Globus pallidus (tissue), 1 donor: ENCODE results near the gene KCNMA1.

Experiments
- DNase-seq: peaks from one replicate; pipeline ENCODE4 v3.0.0-alpha.2; 2015; ENCODE audit warnings: low spot score

The KCNMA1 gene

DNA sequence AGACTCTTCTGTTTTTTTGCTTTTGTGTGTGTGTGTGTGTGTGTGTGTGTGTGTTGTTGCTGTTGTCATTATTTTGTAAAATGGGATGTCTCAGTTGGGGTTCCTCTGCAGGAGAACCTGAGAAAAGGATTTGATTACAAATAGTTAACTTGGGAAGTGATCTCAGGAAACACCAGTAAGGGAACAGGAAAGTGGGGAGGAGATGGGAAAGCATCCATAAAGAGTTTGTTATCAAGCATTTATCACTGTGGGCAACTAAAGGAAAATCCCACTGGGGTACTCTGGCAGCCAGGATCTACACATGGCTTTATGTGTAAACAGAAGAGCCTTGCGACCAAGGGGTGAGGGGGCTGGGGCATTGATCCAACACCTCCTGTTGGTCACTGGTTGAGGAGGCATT is 485.4 kb downstream of the KCNMA1 start:
- no peak for DNase-seq

DNA sequence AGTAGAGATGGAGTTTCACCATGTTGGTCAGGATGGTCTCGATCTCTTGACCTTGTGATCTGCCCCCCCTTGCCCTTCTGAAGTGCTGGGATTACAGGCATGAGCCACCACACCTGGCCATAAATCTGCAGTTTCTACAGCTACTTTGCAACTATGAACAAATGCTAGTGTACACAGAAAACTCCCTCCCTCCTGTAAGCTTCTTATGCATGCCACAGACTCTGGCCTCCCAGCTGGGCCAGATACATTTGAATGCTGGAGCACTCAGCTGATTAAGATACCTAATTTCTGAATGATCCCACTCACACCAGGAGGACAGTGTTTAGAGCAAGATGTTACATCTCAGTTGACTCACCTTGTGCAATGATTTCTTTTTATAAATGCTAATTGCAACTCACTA is 486.2 kb downstream of the KCNMA1 start:
- DNase-seq: no peak

DNA sequence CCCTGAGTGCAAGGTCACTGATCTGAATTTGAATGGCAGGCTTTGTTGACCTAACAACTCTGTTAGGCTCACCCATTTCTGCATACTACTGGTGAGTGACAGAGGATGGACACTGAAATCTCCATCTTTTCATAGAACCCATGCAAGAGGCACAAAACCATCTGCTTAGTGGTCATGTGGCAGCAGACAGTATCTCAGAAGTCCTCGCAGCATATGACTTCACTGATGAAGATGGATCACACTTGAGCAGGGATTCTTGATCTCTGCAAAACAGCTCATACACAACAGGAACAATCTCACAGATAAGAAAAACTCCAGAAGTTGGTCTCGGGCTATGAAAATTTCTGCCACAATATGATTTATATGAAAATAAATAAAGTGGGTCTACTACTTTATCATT is 487.9 kb downstream of the KCNMA1 start:
- no peak for DNase-seq

DNA sequence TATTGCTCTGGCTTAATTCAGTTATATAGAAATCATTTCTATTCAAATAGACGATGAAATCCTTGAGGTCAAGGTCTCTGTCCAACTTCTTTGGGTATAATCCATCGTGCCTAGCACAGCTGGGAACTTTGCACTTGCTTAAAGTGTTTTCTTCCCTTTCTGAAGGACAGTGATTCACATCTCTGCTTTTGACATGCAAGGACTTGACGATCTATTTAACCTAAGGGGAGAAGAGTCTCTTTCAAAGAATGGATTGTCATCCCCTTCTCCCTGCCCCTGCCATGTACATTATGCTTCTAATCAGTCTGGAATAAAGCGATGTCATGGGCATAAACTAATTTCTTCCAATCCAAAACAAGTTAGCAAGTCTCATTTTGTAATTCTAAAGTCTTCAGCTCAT is 488.6 kb downstream of the KCNMA1 start:
- no peak for DNase-seq

DNA sequence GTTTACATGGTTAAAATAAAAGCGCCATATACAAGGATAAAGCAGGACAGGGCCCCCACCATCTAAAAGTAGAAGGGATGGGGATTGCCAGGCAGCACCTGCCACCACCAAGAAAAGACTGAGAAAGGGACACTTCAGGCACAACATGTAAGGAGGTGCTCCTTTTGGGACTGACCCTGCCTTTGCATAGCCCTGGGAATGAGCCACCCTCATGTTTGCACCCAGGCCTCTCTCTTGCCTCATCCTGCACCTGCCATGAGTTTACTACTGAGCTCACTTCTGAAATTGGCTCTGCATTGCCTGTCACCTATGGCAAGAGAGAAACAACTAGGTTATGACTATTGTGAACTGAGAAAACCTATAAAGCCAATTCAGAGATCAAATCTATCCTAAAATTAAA is 489.7 kb downstream of the KCNMA1 start:
- DNase-seq: no peak

DNA sequence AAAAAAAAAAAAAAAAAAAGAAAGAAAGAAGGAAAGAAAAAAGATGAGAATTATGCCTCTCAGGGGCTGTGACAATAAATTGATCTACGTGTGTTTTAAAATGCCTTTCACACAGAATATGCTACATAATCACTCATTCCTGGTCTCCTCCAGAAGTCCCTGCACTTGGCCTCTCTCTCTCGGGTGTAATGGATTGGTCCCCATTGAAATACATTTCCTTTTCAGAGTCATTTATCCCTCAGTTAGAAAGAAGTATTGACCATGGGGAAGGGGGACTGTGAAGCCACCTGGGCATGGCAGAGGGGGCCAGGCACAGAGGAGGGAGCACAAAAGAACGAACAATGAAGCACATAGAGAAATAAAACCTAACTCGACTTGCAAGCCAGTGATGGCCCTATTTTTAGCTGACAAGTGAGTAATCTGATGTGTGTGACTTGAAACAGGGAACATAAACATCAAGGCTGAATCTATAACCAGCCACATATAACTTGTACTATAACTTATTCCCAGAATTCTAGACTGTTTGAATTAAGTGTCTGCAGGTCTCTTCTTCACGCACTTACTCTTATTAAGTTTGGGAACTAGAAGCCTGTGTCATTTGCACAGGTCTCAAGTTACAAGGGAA is 490.8 kb downstream of the KCNMA1 start:
- DNase-seq: no peak

DNA sequence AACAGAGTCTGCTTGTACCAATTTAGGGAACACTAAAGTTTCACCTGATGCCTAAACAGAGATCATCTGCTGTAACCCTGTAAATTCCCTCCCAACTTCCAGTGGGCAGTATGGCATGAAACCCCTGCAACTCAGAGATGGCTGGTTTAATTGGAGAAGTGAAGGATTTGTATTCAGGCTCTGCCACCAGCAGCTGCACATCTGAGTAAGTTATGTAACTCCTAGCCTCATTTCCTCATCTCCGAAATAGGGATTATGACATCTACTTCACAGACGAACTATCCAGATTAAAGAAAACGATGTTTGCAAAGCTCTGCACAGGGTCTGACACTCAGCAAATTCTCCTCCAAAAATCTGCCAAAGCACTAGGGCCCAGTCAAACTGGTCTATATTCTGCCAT is 493.0 kb downstream of the KCNMA1 start:
- no peak for DNase-seq

DNA sequence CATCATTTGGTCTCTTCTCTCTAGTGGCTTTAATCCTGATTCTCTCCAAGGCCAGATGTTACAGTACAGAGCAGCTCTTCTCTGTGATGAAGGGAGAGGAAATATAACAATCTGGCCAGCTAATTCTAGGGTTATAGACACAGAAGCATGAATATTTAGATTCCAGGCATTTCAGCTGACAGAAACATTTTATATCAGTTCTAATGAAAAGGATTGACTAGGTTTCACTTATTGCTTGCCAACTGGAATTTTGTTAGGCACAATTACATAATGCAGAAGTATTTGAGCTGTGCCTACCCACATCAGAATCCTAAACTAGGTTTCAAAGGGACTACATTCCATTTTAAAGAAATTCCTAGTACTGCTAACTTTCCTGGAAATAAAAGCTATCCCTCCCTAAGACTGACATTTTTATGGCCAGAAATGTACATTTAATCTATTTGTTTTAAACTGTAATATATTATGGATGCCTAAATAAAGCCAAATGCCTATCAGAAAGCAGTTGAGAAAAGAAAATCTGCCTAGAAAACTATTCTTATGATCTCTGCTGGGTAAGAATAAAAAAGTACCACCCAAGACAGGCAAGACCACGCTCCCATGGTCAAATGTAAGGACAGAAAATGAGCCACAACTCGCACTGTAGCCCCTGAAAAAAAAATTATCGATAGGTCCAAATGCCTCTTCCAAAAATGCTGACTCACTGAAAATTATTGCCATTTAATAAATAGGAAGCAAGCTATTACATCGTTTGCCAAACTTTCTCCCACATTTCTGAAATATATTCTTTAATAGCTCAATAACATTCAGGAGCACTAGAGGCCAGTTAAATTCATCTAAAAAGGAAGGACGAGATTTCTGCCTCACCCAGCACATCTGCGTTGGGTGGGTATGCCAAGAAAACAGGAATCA is 498.1 kb downstream of the KCNMA1 start:
- DNase-seq: no peak

DNA sequence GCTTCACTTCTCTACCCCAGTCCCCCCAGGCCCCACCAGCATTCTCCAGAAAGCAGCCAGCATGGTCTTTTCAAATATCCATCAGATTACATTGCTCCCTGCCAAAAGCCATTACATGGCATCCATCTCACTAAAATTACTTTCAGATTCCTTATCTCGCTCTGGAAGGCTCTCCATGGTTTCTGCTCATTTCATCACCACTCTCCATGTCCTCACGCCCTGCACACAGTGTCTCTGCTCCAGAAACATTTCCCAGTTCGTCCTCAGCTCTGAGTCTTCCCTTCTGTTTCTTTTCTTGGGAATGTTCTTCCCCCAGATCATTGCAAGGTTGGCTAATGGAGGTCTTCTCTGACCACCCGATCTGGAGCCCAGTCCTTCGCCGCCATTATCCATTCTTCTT is 499.1 kb downstream of the KCNMA1 start:
- no peak for DNase-seq

DNA sequence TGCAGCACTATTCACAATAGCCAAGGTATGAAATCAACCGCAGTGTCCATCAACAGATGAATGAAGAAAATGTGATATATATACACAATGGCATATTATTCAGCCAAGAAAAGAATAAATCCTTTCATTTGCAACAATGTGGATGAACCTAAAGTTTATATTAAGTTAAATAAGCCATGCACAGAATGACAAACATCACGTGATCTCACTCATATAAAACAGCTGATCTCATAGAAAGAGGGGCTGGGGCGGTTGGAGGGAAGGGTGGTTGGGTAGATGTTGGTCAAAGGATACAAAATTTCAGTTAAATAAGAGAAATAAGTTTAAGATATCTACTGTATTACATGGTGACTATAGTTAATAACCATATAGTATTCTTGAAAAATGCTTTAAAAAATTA is 502.1 kb downstream of the KCNMA1 start:
- no peak for DNase-seq

DNA sequence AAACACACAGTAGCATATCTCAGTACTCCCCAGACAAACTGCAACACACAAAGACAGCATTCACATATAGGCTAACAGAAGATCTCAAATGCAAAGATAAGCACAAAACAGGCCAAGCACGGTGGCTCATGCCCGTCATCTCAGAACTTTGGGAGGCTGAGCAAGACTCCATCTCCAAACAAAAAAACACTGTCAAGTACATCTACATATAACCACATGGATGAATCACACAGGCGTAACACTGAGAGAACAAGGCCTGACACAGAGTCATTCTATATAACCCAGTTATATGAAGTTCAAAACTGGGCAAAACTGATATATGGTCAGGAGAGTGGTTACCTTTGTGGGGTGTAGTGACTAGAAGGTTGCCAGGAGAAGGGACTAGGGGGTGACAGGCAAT is 506.4 kb downstream of the KCNMA1 start:
- DNase-seq: no peak

DNA sequence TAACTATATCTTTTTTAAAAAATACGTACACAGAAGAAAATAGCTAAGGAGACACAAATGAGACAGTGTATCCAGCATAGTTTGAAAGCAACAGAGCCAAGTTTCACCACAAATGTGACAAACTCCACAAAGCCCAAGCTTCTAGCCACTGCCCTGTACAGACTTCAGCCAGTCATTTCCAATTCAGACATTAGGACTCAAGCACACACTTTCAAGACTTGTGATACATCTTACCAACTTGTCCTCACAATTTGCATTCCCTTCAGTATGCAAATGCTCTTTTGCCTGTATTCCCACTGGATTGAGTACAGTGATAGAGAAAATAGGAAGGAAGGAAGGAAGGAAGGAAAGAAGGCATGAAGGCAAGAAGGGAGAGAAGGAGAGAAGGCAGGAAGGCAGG is 510.4 kb downstream of the KCNMA1 start:
- DNase-seq: no peak

DNA sequence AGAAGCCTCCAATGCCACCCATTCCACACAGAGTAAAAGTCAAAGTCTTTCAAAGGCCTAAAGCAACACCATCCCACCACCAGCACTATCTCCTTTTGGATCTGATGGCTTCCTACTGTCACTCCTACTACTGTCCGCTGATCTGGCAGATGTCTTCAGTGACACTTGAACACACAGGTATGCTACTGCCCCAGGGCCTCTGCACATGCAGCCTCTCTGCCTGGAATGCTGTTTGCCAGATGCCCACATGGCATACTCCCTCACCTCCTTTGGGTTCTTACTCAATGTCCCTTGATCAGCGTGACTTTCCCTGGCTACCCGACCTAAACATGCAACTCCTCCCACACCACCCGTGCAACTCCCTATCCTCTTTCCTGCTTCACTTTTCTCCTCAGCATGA is 512.4 kb downstream of the KCNMA1 start:
- no peak for DNase-seq

DNA sequence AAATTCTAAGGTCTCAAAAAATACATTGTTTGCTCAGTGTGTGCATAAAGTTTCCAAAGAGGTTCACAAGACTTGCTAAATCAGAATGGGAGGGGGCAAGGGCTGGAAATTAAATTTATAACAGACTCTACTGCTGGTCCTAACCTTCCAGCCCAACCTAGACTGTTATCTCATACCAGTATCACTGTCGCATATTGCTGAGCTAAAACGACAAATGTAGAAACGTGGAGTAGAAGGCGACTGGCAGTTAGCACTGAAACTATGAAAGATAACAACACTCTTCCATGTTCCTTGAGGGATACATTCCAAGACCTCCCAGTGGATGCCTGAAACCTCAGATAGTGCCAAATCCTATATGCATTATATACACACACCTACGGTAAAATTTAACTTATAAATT is 514.3 kb downstream of the KCNMA1 start:
- no peak for DNase-seq

DNA sequence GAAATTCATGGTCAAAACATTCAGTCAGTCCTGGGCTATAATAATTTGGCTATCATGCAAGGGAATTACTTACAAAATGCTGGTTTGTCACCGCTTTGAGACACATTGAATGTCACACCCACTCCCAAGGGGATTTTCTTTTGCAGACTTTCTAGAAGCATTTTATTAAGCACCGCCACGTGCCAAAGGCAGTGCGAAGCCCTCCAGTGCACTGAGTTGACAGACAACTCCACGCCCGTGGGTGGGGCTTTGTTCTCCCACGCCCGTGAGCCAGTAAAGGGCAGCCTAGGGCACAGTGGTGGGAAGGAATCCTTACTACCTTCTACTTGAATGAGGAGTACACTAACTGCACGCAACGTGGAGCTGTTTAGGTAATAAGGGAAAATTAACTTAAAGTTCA is 515.8 kb downstream of the KCNMA1 start:
- no peak for DNase-seq

DNA sequence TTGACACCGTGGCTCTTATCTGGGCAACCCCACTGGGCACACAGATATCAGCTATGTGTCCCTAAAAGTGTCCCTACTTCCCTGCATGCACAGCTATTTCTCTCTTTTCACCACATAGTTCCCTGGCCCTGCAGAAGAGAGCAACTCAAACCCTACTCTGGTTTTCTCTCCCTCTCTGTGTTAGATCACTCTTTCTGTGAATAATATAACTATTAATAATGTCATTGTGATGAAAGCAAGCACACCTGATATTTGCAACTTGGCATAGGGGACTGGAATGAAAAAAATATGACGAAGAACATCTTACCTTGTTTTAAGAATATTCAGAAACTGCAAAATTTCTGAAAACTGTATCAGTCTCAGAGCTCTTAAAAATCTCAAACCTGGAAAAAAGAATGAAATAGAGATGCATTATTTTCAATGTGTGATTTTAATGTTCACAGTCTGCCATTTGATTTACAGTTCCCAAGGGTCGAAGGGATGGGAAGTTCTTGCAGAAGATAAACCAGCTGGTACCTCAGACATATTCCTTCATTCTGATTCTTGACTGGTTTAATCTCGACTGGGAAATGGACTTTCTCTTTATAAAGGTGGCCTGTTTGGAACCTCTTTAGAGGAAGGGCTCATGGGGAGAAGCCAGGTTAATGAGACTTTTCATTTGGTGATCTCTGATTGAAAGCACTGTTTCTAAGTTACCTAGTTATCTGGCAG is 516.8 kb downstream of the KCNMA1 start:
- DNase-seq: no peak

DNA sequence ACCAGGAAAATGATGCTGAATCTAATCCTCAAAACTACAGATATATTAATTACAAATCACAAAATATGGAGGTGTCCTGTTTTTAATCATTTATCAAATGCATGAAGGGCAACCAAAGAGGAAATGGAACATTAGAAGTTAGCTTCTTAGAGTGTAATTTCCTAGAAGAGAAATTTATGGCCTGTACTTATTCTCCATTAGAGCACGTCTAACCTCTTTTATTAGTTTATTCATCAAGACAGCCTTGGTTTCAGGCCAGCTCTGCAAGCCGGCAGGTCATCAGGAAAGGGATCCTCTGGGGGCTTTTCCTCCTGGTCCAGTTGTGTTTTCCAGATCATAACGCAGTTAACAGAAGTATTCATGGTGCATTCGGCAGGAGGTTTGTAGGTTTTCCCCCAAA is 517.6 kb downstream of the KCNMA1 start:
- no peak for DNase-seq

DNA sequence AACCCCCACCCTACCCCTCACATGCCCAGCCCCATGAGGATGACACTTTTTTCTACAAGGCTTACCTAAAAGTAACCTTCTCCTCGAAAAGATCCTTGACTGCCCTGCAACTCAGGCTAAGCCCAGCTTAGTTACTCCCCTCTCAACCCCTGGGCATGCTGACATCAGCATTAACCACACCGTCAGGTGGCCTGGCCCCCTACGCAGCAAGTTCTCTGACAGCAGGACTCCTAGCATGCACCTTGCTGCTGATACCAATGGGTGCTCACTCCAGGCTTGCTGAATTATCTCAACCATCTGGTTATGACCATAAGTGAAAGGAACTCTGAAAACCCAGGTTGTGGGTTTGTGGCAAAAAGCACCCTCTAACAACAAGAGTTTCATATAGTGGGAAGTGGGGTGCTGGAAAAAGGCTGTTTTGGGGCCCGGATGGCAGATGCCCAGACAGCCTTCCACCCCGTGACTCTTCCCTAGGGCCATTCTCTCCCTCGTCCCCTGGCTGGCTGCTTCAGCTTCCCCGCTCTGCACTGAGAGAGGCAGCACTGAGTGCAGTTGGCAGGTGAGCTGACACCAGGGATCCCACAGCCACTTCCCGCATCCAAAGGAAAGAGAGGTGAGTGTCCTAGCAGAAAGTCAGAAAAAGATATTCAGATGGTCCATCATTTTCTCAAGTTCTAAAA is 518.9 kb downstream of the KCNMA1 start:
- DNase-seq: no peak

DNA sequence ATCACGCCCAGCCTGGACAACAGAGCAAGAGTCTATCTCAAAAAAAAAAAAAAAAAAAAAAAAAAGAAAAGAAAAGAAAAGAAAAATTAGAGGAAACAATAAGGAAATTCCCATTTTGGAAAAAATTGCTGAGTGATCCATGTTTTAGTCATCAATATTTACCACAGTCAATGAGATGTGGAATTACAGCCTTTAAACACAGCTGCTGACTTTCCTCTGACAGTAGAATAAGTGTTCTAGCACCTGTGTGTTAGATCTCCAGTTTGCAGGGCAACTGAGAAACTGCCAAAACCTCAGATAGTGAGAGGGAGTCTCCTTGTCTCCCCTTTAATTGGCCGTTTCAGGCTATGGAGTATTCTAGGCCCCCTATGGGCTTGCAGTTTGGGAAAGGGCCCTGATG is 520.1 kb downstream of the KCNMA1 start:
- no peak for DNase-seq

DNA sequence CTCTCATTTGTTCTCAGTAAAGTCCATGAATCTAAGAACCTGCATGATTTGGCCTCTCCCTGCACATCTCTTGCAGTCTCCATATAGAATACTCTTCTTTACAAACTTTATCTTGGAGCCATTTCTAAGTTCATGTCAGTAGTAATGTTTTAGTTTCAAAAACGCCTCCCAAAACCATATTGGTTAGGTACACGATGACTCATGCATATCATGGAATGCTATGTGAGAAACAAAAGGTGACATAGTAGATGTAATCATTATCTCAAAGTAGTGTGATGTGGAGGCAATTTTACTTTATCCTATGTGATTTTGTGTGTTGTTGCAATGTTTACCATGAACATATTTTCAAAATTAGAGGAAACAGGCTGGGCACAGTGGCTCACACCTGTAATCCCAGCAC is 520.7 kb downstream of the KCNMA1 start:
- no peak for DNase-seq

DNA sequence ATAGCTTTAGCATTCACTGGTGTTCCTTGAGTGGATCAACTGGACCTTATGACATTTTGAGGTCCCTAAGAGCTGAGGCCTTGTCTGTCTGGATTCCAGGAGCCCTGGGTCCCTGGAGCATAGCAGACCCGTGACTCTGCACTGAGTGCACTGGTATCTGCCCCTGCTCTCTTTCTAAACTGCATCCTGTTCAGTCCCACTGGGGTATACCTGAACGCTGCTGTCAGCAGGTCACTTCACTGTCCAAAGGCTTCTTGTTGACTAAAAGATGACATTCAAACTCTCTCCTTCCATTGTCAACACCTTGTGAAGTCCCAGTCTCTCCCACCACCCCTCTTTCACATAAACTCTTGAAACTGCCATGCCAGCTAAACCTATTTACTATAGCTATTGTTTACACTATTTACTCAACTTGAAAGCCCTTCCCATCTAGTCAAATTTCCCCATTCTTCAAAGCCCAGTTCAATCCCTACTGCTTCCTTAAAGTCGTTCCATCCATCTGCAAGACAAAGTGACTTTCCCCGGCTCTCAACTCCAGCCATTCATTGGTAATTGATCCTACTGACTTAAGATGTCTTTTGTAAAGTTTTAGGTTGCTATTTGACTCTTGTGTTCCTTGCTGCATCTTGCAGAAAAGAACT is 523.3 kb downstream of the KCNMA1 start:
- DNase-seq: no peak
